DND-41 (cell line): ENCODE results near the gene CD72.

Experiments
- ATAC-seq: fragments of 200-7000 bp; cut with Tn5 transposase; 3 replicates; pipeline ENCODE4 v1.9.1; 2021; ENCODE audit warnings: low read depth; ENCODE audit not compliant: insufficient read depth
- DNase-seq: peaks from one replicate; pipeline ENCODE4 v3.0.0-alpha.2; 2020
- H2AFZ ChIP-seq: 2 replicates; pipeline ENCODE4 v1.6.0; 2012; ENCODE audit warnings: low read depth, low read length
- H3K27ac ChIP-seq: 2 replicates; pipeline ENCODE4 v1.5.1; 2012; ENCODE audit warnings: low read length, inconsistent platforms
- H3K27me3 ChIP-seq: fragments of 200-600 bp; sonication (generic); 2 replicates; pipeline ENCODE4 v1.6.0; 2012; ENCODE audit warnings: low read length, mild to moderate bottlenecking, inconsistent platforms; ENCODE audit not compliant: insufficient read depth, poor library complexity
- H3K36me3 ChIP-seq: 2 replicates; pipeline ENCODE4 v1.5.1; 2012; ENCODE audit warnings: low read length, inconsistent platforms; ENCODE audit not compliant: insufficient read depth
- H3K4me1 ChIP-seq: 2 replicates; pipeline ENCODE4 v1.5.1; 2012; ENCODE audit warnings: mild to moderate bottlenecking, low read length; ENCODE audit not compliant: insufficient read depth
- H3K4me2 ChIP-seq: 2 replicates; pipeline ENCODE4 v1.6.0; 2012; ENCODE audit warnings: mild to moderate bottlenecking, moderate library complexity, low read length, inconsistent platforms; ENCODE audit not compliant: insufficient read depth
- H3K4me3 ChIP-seq, 2 experiments: fragments of 200-600 bp in 1 of 2; shearing (Covaris generic) in 1 of 2; 2 replicates each; pipeline ENCODE4 v1.5.1; 2012 to 2016; ENCODE audit warnings: inconsistent platforms in 2 of 2, low read length in 2 of 2, mild to moderate bottlenecking in 2 of 2, low read depth in 1 of 2, moderate library complexity in 1 of 2
- H3K79me2 ChIP-seq: 2 replicates; pipeline ENCODE4 v1.6.0; 2012; ENCODE audit warnings: low read length, inconsistent platforms; ENCODE audit not compliant: insufficient read depth
- H3K9ac ChIP-seq: 2 replicates; pipeline ENCODE4 v1.6.0; 2012; ENCODE audit warnings: low read depth, mild to moderate bottlenecking, inconsistent platforms, low read length, moderate library complexity
- H3K9me3 ChIP-seq: 2 replicates; pipeline ENCODE4 v1.5.1; 2012; ENCODE audit warnings: low read length, moderate library complexity, mild to moderate bottlenecking, inconsistent platforms; ENCODE audit not compliant: insufficient read depth, severe bottlenecking
- H4K20me1 ChIP-seq: 2 replicates; pipeline ENCODE4 v1.6.0; 2012; ENCODE audit warnings: low read length; ENCODE audit not compliant: insufficient read depth
- EZH2 ChIP-seq: IDR thresholded peaks from 3 replicates; pipeline ENCODE4 v1.6.1; 2012; ENCODE audit warnings: borderline replicate concordance, low read depth, mild to moderate bottlenecking, moderate library complexity, low read length, inconsistent platforms; ENCODE audit not compliant: severe bottlenecking
- TF ChIP-seq, protein P1 (sequence below): IDR thresholded peaks from 2 replicates; pipeline ENCODE4 v1.5.1; 2012; ENCODE audit warnings: borderline replicate concordance, low read length, moderate library complexity, mild to moderate bottlenecking; ENCODE audit not compliant: poor library complexity, severe bottlenecking; ENCODE audit errors: extremely low read depth

CD72 gene

DNA sequence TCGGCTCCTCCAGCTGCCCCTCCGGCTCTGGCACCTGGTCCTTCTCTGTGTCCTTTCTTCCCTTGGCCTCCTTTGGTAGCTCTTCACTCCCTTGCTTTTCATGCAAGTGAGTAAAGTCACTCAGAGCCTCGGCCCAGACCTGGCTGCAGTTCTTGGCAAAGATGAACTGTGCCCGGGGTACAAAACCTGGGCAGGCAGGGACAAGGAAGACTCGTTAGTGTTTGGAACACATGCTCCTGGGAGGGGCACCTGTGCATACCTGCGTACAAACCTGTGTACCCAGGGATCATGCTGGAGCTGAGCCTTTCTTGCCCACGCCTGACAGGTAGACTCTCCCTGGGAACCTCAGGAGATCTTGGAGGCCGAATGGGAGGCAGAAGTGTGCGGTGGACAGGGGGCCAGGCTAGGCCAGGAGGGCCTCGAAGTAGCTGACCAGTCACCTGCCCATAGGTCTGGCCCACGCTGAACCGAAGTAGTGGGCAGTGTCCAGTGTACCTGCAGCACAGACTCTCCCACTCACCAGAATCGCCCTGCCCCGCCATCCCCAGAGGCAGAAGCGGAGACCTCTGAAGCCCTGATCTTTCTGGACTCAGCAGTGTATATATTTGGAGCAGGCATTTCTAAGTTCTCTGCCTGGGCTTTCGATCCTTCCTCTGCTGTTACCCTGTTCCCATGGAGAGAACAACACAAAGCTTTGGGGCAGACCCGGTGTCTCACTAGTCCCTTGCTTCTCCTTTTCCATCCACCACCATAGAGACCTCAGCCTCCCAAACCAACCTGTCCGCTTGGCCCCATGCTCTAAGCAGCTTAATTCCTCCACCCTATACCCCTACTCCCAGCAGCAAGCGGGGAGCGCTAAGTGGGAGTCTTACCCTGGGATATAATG lies 55.1 kb downstream of the CD72 start:
- no peak overlapping the region for H3K27ac ChIP-seq

DNA sequence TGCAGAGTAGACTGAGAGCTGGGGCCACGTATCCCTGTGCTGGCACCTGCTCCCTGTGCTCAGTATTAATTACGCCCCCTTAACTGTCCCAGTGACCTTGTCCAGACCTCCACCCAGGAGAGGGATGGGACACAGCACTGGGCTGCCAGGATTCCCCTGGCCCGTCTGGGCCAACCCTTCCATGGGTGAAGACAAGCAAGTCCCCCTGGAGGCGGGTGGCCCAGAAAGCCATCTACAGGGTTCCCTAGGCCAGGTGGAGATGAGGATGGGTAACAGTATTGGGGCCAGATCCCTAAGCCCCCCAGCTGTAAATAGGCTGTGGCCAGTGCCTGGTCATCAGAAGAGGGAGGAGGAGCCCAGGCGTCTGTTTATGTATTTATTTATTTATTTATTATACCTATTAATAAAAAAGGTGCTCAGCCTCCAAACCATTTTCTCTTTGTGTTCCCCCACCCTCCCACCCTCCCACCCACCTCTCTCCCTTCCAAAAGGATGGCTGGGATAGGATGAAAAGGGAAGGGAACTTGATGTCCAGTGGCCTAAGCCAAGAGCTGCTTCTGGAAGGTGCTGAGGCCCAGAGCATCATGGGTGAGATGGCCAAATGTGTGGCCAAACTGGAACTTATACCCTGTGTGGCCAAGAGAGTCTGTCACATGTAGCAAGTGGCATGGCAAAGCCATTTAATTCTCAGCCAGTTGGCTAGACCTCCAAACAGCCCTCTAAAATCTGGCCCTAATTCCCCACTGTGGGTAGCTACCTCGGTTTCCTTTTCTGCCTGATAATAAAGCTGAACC lies 56.5 kb downstream of the CD72 start:
- DNase-seq, result no peak
- H3K9me3 ChIP-seq, result no peaks in the 10 kb centered on the region
- no peak overlapping the region for H2AFZ ChIP-seq
- no peak for ATAC-seq
- no peaks in the 10 kb centered on the region for H3K4me1 ChIP-seq
- TF ChIP-seq EZH2, result no peak
- TF ChIP-seq, protein P1, sequence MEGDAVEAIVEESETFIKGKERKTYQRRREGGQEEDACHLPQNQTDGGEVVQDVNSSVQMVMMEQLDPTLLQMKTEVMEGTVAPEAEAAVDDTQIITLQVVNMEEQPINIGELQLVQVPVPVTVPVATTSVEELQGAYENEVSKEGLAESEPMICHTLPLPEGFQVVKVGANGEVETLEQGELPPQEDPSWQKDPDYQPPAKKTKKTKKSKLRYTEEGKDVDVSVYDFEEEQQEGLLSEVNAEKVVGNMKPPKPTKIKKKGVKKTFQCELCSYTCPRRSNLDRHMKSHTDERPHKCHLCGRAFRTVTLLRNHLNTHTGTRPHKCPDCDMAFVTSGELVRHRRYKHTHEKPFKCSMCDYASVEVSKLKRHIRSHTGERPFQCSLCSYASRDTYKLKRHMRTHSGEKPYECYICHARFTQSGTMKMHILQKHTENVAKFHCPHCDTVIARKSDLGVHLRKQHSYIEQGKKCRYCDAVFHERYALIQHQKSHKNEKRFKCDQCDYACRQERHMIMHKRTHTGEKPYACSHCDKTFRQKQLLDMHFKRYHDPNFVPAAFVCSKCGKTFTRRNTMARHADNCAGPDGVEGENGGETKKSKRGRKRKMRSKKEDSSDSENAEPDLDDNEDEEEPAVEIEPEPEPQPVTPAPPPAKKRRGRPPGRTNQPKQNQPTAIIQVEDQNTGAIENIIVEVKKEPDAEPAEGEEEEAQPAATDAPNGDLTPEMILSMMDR, result no peak
- H3K36me3 ChIP-seq, result no peaks in the 10 kb centered on the region
- no peaks in the 10 kb centered on the region for H4K20me1 ChIP-seq
- H3K9ac ChIP-seq, result no peak overlapping the region
- no peaks in the 10 kb centered on the region for H3K79me2 ChIP-seq
- no peak overlapping the region for H3K4me3 ChIP-seq
- no peaks in the 10 kb centered on the region for H3K27me3 ChIP-seq
- no peak overlapping the region for H3K27ac ChIP-seq
- no peak overlapping the region for H3K4me2 ChIP-seq

More for the DNA sequence above, 55.1 kb downstream of the CD72 start:
- H4K20me1 ChIP-seq, result no peaks in the 10 kb centered on the region
- TF ChIP-seq, protein P1, result no peak
- no peak for TF ChIP-seq EZH2
- H3K4me3 ChIP-seq, result no peak overlapping the region
- no peaks in the 10 kb centered on the region for H3K36me3 ChIP-seq
- no peak overlapping the region for H2AFZ ChIP-seq
- H3K79me2 ChIP-seq, result no peaks in the 10 kb centered on the region
- H3K9me3 ChIP-seq, result no peaks in the 10 kb centered on the region
- H3K9ac ChIP-seq, result no peak overlapping the region
- no peaks in the 10 kb centered on the region for H3K4me1 ChIP-seq
- no peaks in the 10 kb centered on the region for H3K27me3 ChIP-seq
- H3K4me2 ChIP-seq, result no peak overlapping the region
- ATAC-seq (no peak), DNase-seq (no peak)

- no peaks in the 10 kb centered on the region for H3K79me2 ChIP-seq
- no peak for TF ChIP-seq EZH2
- no peaks in the 10 kb centered on the region for H3K36me3 ChIP-seq
- no peaks in the 10 kb centered on the region for H3K27me3 ChIP-seq
- no peaks in the 10 kb centered on the region for H4K20me1 ChIP-seq
- no peak overlapping the region for H3K4me2 ChIP-seq
- H3K9me3 ChIP-seq, result no peaks in the 10 kb centered on the region
- H3K4me1 ChIP-seq, result no peaks in the 10 kb centered on the region
- no peak for DNase-seq
- no peak overlapping the region for H3K4me3 ChIP-seq
- H3K9ac ChIP-seq, result no peak overlapping the region
- H3K27ac ChIP-seq, result no peak overlapping the region
- no peak for ATAC-seq
- H2AFZ ChIP-seq, result no peak overlapping the region
These were observed 57.4 kb downstream of the CD72 start for GRCh38 chr9:35560625-35561337.
